Endometrial microvascular endothelial cells (primary cell): ENCODE results near the gene MSL3. TPM values are rescaled to one million over a fixed set of nuclear protein-coding genes. Genes with fewer than 3 reads are reported as not detected.

ENCODE experiments used
- in situ Hi-C: cut with HindIII; loops from 2 replicates; pipeline ENCODE4 v1.10.0; 2017; ENCODE audit warnings: low sequenced_read_pairs, low pct_unique_long_range_greater_than_20kb; ENCODE audit errors: inconsistent ontology term
- total RNA-seq: library from RNA; depleted of rRNA; stranded (reverse); fragments of >200 nt; gene quantifications from one replicate; pipeline ENCODE4 v1.2.3, GENCODE V29; 2015; ENCODE audit errors: inconsistent ontology term

The MSL3 gene
- total RNA-seq, 1 donor from 2014 or later: 40.7 TPM

DNA sequence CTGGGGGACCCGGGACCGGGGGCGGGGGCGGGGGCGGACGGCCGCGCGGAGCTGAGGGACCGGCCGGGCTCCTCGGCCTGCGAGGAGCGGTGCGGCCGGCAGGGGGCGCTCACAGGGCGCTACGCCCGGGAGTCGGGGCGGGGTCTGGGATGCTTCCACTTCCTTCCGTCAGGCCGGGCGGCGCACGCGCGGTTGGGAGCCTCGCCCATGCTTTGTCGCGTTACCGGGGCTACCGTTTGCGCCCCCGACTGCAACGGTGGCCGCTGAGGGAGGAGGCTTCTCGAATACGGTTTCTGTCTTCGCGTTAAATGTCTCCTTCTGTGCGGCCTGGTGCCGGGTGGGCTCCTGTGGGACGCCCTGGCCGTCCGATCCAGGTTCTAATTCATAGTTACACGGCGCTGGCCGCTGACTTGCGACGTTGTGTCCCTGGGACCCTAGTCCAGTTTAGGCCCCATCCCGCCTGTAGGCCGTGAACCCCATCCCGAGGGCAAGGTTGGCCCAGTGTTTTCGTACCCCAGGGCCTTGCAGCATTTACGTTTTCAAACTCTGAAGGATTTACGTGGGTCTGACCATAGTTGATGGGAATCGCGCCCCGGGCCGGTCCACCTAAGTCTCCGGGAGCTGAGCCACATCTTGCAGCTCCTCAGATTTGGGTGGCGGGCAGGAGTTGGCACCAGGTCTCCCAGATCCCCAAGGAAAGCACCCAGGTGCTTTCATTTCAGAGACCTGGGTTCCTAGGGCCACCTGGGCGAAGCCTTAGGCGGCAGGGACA is 549 bp downstream of the MSL3 start:
- in situ Hi-C loops: no loop called here

DNA sequence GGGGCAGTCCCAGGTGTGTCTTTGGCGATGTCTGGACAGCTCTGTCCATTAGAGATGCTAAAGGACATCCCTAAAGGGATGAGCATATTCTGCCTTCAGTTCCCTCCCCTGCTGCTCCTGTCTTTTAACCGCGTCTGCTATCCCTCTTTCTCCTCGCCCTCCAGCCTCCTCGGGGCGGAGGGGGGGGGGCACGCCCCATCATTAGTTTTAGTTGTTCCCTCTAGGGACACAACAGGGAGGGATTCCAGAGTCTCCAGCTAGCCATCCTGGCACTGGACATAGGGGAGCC is 1.1 kb downstream of the MSL3 start:
- in situ Hi-C loops: no loop called here

GRCh38 chrX:11759461-11760311 is 1.6 kb downstream of the MSL3 start:
- in situ Hi-C loops: no loop called here

- in situ Hi-C loops: no loop called here
These were observed 2.9 kb downstream of the MSL3 start for GRCh38 chrX:11760958-11761357.

GRCh38 chrX:11764602-11765067 is 6.6 kb downstream of the MSL3 start:
- in situ Hi-C loops: no loop called here

DNA sequence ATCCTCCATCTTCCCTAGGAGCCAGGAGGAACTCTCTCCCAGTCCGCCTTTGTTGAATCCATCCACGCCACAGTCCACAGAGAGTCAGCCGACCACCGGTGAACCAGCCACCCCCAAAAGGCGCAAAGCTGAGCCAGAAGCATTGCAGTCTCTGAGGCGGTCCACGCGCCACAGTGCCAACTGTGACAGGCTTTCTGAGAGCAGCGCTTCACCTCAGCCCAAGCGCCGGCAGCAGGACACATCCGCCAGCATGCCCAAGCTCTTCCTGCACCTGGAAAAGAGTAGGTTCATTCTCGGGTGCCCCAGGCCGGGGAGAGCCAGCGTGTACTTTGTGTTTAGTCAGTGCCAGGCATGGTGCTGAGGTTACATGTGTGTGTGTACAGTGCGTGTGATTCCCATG is 7.4 kb downstream of the MSL3 start:
- in situ Hi-C loops: no loop called here

- in situ Hi-C loops: no loop called here
These were observed 8.4 kb downstream of the MSL3 start for GRCh38 chrX:11766487-11766886.

DNA sequence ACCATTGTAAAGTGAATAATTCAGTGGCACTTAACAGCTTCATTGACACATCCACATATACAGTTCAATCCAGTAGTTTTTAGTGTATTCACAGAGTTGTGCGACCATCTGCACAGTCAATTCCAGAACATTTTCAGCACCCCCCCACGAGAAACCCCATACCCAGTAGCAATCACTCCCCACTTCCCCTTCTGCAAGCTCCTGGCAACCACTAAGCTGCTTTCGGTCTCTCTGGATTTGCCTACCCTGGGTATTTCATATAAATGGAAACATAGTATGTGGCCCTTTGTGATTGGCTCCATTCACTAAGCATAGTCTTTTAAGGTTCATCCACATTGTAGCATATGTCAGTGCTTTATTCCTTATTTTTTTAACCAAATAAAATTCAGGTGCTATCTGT is 10.0 kb downstream of the MSL3 start:
- in situ Hi-C loops: no loop called here

DNA sequence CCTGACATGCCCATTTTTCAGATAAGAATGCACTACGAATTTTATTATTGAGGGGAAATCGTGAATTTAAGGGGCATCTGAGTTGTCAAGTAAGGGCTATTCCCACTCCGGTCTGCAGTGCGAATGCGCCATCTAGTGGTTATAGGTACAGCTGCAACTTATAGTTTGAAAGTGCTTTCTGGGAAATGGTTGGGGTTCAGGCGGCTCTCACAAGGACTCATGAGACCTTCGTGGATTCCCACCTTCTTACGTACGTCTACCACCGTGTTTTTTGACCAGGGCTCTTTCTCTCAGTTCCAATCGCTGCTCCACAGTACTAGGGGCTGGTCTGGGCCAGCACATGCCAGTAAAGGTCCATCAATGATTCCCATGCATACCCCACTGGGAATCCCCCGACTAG is 12.3 kb downstream of the MSL3 start:
- in situ Hi-C loops: no loop called here

DNA sequence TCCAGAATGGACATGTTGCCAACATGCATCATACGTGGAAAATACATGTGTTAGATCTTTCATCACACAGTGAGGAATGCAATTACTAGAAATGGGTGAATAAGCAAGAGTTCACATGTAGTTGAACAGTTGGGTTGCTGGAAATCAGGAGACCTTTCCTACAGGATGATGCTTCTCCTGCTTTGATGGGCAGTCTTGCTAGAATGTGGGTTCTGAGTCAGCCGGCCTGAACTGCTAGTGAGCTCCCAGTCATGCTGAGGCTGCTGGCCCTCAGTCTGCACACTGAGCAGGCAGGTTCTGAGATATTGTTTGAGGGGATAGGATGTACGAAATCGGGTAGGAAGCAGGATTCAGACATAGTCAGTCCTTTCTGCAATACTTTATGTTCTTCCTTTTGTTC is 20.2 kb downstream of the MSL3 start:
- in situ Hi-C loops: no loop called here

DNA sequence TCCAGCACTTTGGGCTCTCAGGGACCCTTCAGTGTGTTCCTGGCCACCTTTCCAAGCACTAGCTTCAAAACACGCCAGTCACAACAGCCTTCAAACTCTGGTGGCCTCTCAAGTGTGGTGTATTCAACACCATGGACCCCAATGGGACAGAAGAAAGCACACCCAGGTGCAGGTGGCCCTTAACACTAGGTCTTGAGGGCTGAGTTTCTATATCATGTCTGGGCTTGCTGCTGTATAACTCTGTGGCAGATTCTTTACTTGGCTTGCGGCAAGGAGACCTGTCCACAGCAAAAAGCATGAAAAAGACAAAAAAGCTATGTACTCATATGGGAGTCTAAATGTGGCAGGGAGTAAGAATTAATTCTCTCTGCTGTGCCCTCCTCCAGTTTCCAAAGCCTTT is 23.1 kb downstream of the MSL3 start:
- in situ Hi-C loops: no loop called here

GRCh38 chrX:11781734-11782370 is 23.8 kb downstream of the MSL3 start:
- in situ Hi-C loops: no loop called here

GRCh38 chrX:11784543-11784942 is 26.5 kb downstream of the MSL3 start:
- in situ Hi-C loops: no loop called here

GRCh38 chrX:11786862-11787261 is 28.8 kb downstream of the MSL3 start:
- in situ Hi-C loops: no loop called here

DNA sequence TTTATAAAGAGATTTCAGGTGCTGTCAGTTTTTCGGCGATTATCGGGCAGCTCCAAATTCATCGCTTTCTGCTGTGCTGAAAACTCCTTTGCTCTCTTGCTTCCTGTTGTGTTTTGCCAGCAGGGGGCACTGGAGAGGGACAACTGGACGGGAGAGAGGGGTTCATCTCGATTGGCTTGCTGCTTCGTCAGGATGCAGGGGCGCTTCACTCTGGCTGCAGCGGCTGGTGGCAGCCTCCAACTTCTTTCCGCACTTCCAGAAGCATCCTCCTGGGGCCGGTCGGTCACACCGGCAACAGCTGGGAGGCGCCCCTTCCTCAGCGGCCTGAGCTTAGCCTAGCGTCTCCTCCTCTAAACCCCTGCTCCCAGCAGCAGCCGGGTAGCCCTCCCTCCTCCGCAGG is 29.5 kb downstream of the MSL3 start:
- in situ Hi-C loops: no loop called here

- in situ Hi-C loops: no loop called here
These were observed 31.8 kb downstream of the MSL3 start for GRCh38 chrX:11789809-11790208.

DNA sequence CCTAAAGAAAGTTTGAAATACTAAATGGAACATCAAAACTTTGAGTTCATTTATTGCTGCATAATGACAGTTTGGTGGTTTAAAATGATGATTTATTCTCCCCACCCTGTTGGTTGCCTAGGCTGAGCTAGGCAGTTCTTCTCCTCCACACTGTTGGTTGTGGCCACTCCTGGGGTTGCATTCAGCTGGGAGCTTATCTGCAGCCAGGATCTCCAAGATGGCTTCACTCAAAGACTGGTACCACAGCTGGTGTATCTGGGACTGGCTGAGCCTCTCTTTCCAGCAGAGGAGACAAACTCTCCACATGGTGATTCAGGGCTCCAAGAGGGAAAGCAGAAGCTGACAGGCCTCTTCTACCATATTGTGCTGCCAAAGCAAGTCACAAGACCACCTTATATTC is 33.1 kb downstream of the MSL3 start:
- in situ Hi-C loops: no loop called here

DNA sequence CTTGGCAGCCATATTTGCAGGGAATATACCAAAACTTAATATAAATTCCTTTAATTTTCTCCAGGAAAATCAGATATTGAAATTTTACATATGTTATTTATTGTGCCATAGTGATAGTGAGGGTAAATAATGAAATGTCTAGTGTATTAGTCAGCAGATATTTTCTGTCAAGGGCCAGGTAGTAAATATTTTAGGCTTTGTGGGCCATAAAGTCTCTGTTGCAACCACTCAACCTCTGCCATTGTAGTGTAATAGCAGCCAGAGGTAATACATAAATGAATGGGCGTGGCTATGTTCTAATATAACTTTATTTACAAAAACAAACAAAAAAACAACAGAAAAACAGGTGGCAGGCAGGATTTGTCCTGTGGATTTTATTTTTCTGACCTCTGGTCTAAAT is 33.5 kb downstream of the MSL3 start:
- in situ Hi-C loops: no loop called here

DNA sequence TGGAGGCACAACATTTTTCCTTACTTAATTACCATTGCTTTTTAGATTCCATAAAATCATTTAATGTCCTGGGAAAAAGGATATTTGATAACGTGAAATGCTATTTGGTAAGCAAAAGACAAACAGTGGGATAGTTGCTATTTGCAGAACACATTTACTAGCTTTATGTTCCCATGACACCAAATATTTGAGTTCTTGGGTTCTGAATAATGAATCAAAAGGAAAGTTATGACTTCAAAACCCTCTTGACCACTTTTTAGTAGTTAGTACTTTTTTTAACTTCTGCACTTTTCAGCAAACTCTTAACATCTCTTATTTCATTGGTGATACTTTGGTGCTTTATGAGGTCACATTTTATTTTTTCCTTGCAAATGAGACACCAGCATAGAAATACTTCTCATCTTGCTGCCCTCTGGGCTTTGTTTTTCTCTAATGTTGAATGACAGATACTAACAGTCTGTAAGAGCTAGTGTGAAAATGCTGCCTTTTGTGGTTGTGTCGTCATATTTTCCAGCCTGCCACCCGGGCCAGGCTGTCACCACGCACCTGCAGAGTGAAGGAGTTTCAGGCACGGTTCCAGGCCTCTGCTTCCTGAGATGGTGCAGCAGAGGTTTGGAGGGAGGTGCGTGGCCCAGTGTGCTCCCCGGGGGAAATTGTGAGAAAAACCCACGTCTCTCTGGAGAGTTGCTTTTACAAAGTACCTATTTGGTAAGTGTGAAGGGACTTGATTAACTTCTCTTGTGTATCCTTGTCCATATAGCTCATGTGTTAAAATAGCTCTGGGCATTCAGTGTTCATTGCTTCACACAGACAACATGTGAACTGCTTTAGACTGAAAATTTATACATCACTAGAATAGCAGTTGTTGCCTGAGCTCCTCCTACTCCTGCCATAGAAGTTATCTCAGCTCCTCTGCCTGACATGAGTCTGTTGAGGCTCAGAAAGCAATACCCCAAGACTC is 34.7 kb downstream of the MSL3 start:
- in situ Hi-C loops: no loop called here
